SK-N-MC (cell line): ENCODE data around the gene DRC3.

Experiments used
- DNase-seq: peaks from one replicate; pipeline ENCODE4 v3.0.0-alpha.2; 2011; ENCODE audit warnings: low read depth, low spot score
- H3K27ac ChIP-seq: fragments of 200-600 bp; sonication (generic); 2 replicates; pipeline ENCODE4 v1.5.1; 2016; ENCODE audit warnings: mixed run types
- H3K36me3 ChIP-seq: fragments of 200-600 bp; sonication (generic); 2 replicates; pipeline ENCODE4 v1.6.1; 2017; ENCODE audit warnings: antibody characterized with exemption, low read length, mixed read lengths; ENCODE audit not compliant: insufficient read depth
- H3K4me3 ChIP-seq: fragments of 200-600 bp; sonication (generic); 2 replicates; pipeline ENCODE4 v1.5.1; 2016
- H3K9ac ChIP-seq: fragments of 200-600 bp; sonication (generic); 2 replicates; pipeline ENCODE4 v1.8.0; 2017; ENCODE audit warnings: mixed run types, mixed read lengths; ENCODE audit not compliant: insufficient read length
- H3K9me3 ChIP-seq: fragments of 200-600 bp; sonication (generic); 2 replicates; pipeline ENCODE4 v1.6.1; 2017; ENCODE audit warnings: low read depth, mild to moderate bottlenecking, antibody characterized with exemption, low read length, moderate library complexity, mixed read lengths
- EZH2 ChIP-seq: fragments of 200-600 bp; sonication (generic); IDR thresholded peaks from one replicate; pipeline ENCODE4 v1.6.1; 2017; ENCODE audit warnings: antibody characterized with exemption
- FOXP2 ChIP-seq: optimal IDR thresholded peaks from 2 replicates; pipeline ENCODE3; 2011; ENCODE audit warnings: mild to moderate bottlenecking, moderate library complexity; ENCODE audit not compliant: insufficient read depth; ENCODE audit errors: extremely low read length, control extremely low read depth
- POLR2AphosphoS5 ChIP-seq: IDR thresholded peaks from 2 replicates; pipeline ENCODE4 v1.6.1; 2012; ENCODE audit warnings: mild to moderate bottlenecking, low read depth, low read length, borderline replicate concordance

The DRC3 gene

DNA sequence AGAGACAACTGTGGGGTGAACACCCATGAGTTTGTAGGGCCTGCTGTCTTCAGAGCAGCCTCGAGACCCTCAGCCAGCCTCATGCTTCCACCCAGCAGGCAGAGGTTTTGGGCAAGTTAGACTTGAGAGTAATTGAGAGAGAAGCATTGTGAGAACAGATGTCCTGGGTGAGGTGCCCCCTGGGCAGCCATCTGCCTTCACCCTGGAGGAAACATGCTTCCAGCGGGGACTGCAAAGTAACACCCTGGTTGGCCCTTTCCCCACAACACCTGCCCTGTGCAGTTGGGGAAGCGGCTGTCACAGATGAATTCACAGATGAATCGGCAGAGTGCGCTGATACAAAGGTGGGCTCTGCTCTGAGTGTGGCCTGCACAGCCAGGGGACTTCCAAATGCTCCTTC is 42.9 kb downstream of the DRC3 start:
- no peak overlapping the region for H3K9ac ChIP-seq
- TF ChIP-seq EZH2: no peak
- TF ChIP-seq FOXP2: no peak
- TF ChIP-seq POLR2AphosphoS5: no peak

DNA sequence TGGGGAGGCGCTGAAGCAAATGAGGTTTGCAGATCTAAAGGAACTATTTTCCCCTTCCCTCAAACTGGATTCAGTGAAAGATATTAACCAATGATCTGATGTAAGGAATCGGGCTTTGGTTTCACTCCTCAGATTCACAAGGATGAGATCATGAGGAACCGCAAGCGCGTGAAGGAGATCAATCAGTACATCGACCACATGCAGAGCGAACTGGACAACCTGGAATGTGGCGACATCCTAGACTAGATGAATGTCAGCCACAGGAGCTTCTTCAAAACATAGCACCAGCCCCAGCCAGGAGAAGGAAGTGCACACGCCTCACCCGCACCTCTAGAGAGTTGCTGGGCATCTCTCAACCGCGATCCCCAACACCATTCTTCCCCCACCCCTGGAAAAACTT is 43.8 kb downstream of the DRC3 start:
- no peak for DNase-seq
- Histone ChIP-seq H3K4me3 (no peak overlapping the region), H3K36me3 (no peaks in the 10 kb centered on the region), H3K9me3 (no peaks in the 10 kb centered on the region), H3K27ac (no peak overlapping the region), H3K9ac (no peak overlapping the region)
- TF ChIP-seq FOXP2: no peak
- no peak for TF ChIP-seq POLR2AphosphoS5
- TF ChIP-seq EZH2: no peak

More for the DNA sequence above, 42.9 kb downstream of the DRC3 start:
- Histone ChIP-seq H3K9me3 (no peaks in the 10 kb centered on the region), H3K36me3 (no peaks in the 10 kb centered on the region), H3K27ac (no peak overlapping the region), H3K4me3 (no peak overlapping the region)
- DNase-seq: no peak

DNA sequence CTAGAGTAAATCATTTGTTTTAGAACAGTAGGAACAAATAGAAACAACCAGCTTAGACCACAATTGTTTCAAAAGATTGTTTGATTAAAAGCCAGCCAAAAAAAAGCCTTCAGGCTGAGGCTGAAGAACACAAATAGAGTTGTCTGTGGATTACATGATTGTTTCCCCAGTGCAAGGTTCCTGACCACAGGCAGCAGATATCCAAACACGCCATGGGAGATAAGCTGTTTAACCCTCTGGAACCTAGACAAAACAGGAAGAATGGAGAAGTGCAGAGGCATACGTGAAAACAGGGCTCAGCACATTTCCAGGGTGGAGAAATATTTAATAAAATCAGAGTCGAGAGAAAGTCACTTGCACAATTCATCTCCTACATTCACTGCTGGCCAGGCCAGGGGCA is 45.3 kb downstream of the DRC3 start:
- Histone ChIP-seq H3K9me3 (no peaks in the 10 kb centered on the region), H3K4me3 (no peak overlapping the region), H3K36me3 (no peaks in the 10 kb centered on the region), H3K27ac (no peak overlapping the region), H3K9ac (no peak overlapping the region)
- no peak for DNase-seq
- TF ChIP-seq EZH2 (no peak), POLR2AphosphoS5 (no peak), FOXP2 (no peak)

GRCh38 chr17:18018411-18018921 is 45.8 kb downstream of the DRC3 start:
- Histone ChIP-seq H3K9me3 (no peaks in the 10 kb centered on the region), H3K4me3 (no peak overlapping the region), H3K27ac (no peak overlapping the region), H3K36me3 (no peaks in the 10 kb centered on the region), H3K9ac (no peak overlapping the region)
- DNase-seq: no peak
- TF ChIP-seq POLR2AphosphoS5 (no peak), EZH2 (no peak), FOXP2 (no peak)

- TF ChIP-seq POLR2AphosphoS5 (no peak), FOXP2 (no peak), EZH2 (no peak)
- Histone ChIP-seq H3K9ac (no peak overlapping the region), H3K4me3 (no peak overlapping the region), H3K27ac (no peak overlapping the region), H3K36me3 (no peaks in the 10 kb centered on the region), H3K9me3 (no peaks in the 10 kb centered on the region)
- no peak for DNase-seq
Observed at GRCh38 chr17:18019838-18020154, 47.1 kb downstream of the DRC3 start.

GRCh38 chr17:18020971-18021370 is 48.3 kb downstream of the DRC3 start:
- Histone ChIP-seq H3K27ac (no peak overlapping the region), H3K9ac (no peak overlapping the region), H3K36me3 (no peaks in the 10 kb centered on the region), H3K9me3 (no peaks in the 10 kb centered on the region), H3K4me3 (no peak overlapping the region)
- no peak for TF ChIP-seq EZH2
- TF ChIP-seq POLR2AphosphoS5: no peak
- TF ChIP-seq FOXP2: no peak
- DNase-seq: no peak

GRCh38 chr17:18021372-18021771 is 48.7 kb downstream of the DRC3 start:
- Histone ChIP-seq H3K27ac (no peak overlapping the region), H3K4me3 (no peak overlapping the region), H3K9me3 (no peaks in the 10 kb centered on the region), H3K36me3 (no peaks in the 10 kb centered on the region), H3K9ac (no peak overlapping the region)
- no peak for DNase-seq
- no peak for TF ChIP-seq EZH2
- TF ChIP-seq POLR2AphosphoS5: no peak
- no peak for TF ChIP-seq FOXP2

DNA sequence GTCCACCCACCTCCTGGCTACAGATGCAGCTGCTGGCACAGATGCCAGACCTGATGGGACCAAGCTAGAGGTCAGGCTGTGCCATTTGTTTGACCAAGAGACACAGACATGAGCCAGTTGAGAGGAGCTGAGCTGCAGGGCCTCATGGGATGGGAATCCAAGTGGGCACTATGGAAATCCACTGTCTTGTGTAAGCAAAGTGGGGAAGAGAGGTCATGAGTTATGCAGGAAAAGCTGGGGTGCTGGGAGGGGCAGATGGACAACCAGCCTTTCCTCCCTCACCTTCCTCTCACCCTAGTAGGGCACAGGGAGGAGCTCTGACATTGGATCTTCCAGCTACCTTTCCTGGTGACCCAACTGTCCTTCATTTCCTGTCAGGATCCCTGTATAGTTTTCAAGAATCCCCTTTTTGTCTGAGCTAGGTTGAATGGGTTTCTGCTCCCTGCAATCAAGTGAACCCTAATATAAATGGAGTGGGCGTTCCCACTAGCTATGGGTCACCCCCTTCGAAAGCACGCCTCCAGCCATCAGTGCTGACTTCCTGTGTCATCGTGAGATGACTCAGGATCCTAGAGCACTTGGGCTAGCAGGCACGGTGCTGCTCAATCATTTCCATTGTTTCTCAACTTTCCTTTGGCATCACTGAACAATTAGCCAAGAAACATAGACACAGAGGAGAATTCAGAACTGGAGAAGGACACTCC is 52.7 kb downstream of the DRC3 start:
- H3K36me3 ChIP-seq: no peaks in the 10 kb centered on the region
- H3K9ac ChIP-seq: no peak overlapping the region
- no peaks in the 10 kb centered on the region for H3K9me3 ChIP-seq
- no peak for DNase-seq
- no peak for TF ChIP-seq POLR2AphosphoS5
- TF ChIP-seq EZH2: no peak
- no peak for TF ChIP-seq FOXP2
- H3K27ac ChIP-seq: no peak overlapping the region
- H3K4me3 ChIP-seq: no peak overlapping the region
